Colon (tissue), 2 donors: Measurements from ENCODE around the gene POMGNT1.
"Not testable (repeated sequence)": the region's sequence is repeated elsewhere in the genome, so short reads cannot be mapped to it uniquely, and the experiment has no call there.

Experiments
- FAIRE-seq: peaks from 2 replicates; lab custom pipeline; 2012; peaks lifted over from hg19 to GRCh38; lab: Jason Lieb, UNC
- donor health status: control.
- donor health status: control.

Gene POMGNT1

DNA sequence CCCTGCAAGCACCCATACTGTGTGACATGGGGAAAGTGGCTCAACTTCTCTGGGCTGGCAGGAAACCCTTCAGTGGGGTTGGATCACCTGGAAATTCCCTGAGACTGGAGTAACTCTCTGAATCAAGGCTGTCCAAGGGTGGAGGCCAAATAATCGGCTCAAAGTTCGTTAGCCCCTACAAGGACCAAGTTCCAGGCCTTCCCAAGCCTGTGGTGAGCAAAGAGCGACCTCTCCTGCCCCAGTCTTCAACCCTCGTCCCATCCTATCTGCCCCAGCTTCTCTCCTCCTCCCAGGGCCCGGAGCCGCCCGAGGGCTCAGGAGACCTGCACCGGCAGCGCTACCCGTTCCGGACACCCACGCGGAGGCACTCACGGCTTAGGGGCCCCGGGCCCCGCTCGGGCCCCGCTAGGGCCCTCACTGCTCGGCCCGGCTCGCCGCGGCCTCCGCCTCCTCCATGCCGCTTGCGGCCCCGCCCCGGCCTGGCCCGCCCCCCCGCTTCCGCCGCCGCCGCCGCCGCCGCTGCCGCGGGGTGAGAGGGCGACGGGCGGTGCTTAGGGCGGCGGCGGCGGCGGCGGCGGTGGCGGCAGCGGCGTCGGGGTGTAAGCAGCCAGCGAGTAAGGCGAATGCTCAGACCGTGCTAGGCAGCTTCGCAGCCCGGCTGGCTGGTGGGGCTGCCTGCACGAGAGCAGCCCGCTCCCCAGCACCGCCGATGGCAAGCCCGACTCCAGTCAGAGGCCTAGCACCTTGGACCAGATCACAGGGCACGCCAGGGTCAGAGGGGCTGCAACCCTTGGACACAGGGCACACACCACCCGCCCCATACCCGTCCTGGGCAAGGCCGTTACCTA, at the start of gene POMGNT1:
Gene POMGNT1, minus strand, starts transcription at position 471 of the 848 bp plus-strand sequence. CDS start 613 bp downstream, outside the sequence.
- no peak for FAIRE-seq

- FAIRE-seq, result no peak
Measured at GRCh38 chr1:46247436-46248121, 49.3 kb upstream of the POMGNT1 start, which contains the start of gene RAD54L. Gene RAD54L, plus strand, starts transcription at chr1:46247763. Its CDS starts 643 bp downstream, at chr1:46248406.

- FAIRE-seq, result no peak
Measured at GRCh38 chr1:46246548-46247435, 48.6 kb upstream of the POMGNT1 start.

GRCh38 chr1:46246136-46246535, 47.9 kb upstream of the POMGNT1 start:
- not testable (repeated sequence) for FAIRE-seq

GRCh38 chr1:46244656-46245371, 46.6 kb upstream of the POMGNT1 start:
- no peak for FAIRE-seq

- FAIRE-seq, result not testable (repeated sequence)
Measured at GRCh38 chr1:46243831-46244230, 45.6 kb upstream of the POMGNT1 start.

DNA sequence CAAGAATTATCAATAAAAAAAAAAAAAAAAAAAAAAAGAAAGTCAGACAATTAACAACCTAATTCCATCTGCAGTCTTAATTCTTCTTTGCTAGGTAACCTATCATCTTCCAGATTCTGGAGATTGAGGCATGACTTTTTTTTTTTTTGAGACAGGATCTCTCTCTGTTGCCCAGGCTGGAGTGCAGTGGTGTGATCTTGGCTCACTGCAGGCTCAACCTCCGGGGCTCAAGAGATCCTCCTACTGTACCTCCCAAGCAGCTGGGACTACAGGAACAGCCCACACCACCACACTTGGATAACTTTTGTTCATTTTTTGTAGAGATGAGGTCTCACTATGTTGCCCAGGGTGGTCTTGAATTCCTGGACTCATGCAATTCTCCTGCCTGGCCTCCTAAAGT, 44.7 kb upstream of the POMGNT1 start:
- no peak for FAIRE-seq

- FAIRE-seq, result not testable (repeated sequence)
Measured at GRCh38 chr1:46241733-46242132, 43.5 kb upstream of the POMGNT1 start.

DNA sequence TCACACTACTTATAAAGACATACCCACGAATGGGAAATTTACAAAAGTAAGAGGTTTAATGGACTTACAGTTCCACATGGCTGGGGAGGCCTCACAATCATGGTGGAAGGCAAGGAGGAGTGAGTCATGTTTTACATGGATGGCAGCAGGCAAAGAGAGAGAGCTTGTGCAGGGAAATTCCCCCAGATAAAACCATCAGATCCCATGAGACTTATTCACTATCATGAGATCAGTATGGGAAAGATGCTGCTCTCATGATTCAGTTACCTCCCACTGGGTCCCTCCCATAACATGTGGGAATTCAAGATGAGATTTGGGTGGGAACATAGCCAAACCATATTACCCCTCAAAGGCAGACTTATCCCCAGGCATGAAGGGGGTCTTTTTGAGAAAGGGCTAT, 40.6 kb upstream of the POMGNT1 start:
- FAIRE-seq, result not testable (repeated sequence)

DNA sequence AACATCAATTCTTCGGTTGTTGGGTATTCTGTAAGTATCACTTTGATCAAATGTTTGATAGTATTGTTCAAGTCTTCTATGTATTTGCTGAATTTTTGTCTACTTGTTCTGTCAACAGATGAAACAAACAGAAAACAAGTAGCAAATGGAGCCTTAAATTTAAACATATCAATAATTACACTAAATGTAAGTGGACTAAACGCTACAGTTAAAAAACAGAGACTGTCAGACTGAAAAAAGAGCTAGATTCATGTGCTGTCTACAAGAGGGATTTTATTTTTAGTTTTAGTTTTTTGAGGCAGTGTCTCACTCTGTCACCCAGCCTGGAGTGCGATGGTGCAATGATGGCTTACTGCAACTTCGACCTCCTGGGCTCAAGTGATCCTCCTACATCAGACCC, 38.6 kb upstream of the POMGNT1 start:
- FAIRE-seq, result no peak

- FAIRE-seq, result not testable (repeated sequence)
Measured at GRCh38 chr1:46231231-46231630, 33.0 kb upstream of the POMGNT1 start.

- no peak for FAIRE-seq
Measured at GRCh38 chr1:46224966-46225365, 26.7 kb upstream of the POMGNT1 start.

DNA sequence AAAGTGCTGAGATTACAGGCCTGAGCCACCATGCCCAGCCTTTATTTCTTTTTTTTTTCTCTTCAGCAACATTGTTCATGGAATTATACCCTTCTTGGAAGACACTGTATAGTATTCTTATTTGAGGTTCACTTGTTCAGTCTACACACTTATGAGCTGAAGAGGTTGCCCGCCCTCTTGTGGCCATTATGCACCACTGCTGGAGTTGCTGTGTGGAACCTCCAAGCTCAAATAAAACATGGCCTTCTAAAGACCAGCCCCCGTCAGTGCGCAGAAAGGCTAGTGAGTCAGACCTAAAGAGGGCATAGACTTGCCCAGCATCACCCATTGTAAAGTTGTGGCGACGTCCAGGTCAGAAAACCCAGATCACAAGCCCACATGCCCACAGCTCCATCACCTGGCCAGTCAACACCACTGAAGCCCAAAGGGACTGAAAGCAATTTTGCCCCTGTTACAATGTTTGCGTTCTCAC, 25.3 kb upstream of the POMGNT1 start:
- FAIRE-seq, result no peak

GRCh38 chr1:46223055-46223454, 24.8 kb upstream of the POMGNT1 start:
- FAIRE-seq, result not testable (repeated sequence)

- no peak for FAIRE-seq
Measured at GRCh38 chr1:46221749-46222148, 23.5 kb upstream of the POMGNT1 start.

DNA sequence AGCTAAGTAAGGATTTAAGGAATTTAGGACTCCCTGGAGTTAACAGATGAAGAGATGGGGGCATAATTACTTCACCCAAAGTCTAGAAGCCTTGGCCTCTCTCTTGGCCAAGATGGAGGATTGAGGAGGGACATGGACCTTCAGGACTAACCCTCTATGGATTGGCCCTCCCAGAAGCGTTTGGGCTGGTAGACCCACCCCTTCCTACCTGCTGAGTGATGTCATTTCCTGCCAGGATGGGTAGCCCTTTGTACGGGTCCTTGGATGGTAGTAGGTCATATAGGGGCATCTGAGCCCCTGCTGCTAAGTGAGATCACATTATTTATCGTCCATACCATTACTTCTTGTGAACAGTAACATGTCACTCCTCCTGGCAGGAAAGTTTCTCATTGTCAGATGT, 22.6 kb upstream of the POMGNT1 start:
- FAIRE-seq, result no peak

DNA sequence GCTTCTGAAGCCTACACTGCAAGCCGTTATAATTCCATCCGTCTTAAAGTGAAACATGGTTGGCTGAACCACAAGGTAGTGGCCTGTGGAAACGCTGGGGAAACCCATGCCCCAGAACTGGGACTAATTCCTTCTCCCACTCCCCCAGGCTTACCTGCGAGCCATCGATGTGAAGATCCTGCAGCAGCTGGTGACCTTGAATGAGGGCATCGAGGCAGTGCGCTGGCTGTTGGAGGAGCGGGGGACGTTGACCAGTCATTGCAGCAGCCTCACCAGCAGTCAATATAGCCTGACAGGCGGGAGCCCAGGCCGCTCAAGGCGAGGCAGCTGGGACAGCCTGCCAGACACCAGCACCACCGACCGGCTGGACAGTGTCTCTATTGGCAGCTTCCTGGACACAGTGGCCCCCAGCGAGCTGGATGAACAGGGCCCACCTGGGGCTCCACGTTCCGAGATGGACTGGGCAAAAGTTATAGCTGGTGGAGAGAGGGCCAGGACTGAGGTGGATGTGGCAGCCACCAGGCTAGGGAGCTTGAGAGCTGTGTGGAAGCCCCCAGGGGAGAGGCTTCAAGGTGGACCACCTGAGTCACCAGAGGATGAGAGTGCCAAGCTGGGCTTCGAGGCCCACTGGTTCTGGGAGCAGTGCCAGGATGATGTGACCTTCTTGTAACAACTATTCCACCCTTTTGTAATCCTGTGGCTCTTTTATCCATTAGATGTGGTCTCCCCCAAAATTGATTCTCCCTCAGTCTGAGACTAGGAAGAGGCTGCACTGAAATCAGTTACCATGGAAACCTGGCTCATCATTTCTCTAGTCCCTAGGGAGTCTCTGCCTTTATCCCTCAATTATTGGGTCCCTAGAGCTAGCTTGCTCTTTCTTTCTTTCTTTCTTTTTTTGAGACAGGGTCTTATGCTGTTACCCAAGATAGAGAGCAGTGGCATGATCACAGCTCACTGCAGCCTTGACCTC, 21.6 kb upstream of the POMGNT1 start:
- FAIRE-seq, result no peak

DNA sequence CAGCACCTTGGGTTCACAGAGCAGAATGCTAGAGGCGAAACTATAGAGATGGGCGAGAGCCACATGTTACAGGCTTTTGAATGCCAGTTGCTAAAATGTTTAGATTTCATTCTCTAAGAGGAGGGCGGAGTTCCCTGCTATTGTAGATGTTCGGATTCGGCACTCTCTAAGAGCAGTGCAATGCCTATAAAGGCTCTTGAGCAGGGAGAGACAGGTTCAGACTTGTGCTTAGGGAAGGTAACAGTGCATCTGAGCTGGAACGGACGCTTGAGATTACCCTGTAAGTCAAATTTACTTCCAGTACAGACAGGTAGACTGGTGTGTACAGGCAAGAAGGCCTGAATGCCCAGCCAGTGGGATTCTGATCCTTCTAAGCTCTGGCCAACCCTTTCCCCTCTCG, 20.2 kb upstream of the POMGNT1 start:
- no peak for FAIRE-seq

- FAIRE-seq, result no peak
Measured at GRCh38 chr1:46215504-46215903, 17.3 kb upstream of the POMGNT1 start.

GRCh38 chr1:46211051-46211450, 12.8 kb upstream of the POMGNT1 start:
- no peak for FAIRE-seq
